GM23248 (cell line): ENCODE data around the gene ABCB1.

ENCODE experiments used
- EZH2 ChIP-seq: fragments of 200-600 bp; sonication (generic); IDR thresholded peaks from 2 replicates; pipeline ENCODE4 v1.6.1; 2018; ENCODE audit warnings: antibody characterized with exemption, mild to moderate bottlenecking; ENCODE audit not compliant: insufficient read depth, poor library complexity, severe bottlenecking
- EZH2phosphoT487 ChIP-seq: fragments of 200-600 bp; sonication (generic); IDR thresholded peaks from 2 replicates; pipeline ENCODE4 v1.6.1; 2018; ENCODE audit warnings: antibody characterized with exemption, moderate library complexity, mild to moderate bottlenecking, low read depth; ENCODE audit not compliant: insufficient read depth

- no peak for TF ChIP-seq EZH2phosphoT487
- TF ChIP-seq EZH2 = no peak
Observed at GRCh38 chr7:87463982-87464381, 136.7 kb downstream of the ABCB1 start.
